ENCODE measurements around the gene C6orf47. TPM values are rescaled to one million over a fixed set of nuclear protein-coding genes. Genes with fewer than 3 reads are reported as not detected.

C6orf47 gene
- total and polyA plus RNA-seq, 2 of the 13 experiments (the other 11 are each of a cell fraction or from before 2014, with no cell fraction given), result 1.7 to 18.1 TPM

DNA sequence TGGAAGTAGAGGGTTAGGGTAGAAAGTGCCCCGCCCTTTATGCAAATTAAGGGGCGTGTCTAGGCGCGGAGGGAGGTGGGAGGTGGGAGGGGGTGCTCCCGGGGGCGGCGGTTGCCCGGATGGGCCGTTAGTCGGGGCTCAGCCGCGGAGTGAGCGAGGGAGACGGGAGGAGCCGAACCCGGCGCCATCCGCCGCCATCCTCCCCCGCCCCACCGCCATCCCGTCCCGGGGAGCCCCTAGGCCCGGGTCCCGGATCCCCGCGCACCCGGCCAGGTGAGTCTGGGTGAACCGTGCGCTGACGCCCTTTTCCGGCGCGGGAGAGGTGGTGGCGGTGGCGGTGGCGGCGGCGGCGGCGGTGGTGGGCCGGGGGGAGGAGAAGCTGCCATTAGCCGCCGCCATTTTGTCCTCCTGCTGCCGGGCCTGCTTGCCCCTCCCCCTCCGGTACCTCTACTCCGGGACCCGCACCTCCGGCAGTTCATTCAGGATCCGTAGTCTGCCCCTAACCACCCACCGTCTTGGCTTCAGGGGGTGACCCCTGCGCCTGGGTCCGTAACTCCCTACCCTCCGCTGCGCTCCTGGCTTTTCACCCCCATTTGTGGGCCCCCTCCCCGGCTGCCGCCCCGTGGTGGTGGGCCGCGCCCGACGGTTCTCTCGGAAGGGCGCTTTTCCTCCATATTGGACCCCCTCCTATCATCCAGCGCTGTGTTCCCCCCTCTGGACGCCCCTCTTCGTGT is 39.8 kb downstream of the C6orf47 start, which contains the start of gene PRRC2A (continued):
- TF ChIP-seq, protein P1, sequence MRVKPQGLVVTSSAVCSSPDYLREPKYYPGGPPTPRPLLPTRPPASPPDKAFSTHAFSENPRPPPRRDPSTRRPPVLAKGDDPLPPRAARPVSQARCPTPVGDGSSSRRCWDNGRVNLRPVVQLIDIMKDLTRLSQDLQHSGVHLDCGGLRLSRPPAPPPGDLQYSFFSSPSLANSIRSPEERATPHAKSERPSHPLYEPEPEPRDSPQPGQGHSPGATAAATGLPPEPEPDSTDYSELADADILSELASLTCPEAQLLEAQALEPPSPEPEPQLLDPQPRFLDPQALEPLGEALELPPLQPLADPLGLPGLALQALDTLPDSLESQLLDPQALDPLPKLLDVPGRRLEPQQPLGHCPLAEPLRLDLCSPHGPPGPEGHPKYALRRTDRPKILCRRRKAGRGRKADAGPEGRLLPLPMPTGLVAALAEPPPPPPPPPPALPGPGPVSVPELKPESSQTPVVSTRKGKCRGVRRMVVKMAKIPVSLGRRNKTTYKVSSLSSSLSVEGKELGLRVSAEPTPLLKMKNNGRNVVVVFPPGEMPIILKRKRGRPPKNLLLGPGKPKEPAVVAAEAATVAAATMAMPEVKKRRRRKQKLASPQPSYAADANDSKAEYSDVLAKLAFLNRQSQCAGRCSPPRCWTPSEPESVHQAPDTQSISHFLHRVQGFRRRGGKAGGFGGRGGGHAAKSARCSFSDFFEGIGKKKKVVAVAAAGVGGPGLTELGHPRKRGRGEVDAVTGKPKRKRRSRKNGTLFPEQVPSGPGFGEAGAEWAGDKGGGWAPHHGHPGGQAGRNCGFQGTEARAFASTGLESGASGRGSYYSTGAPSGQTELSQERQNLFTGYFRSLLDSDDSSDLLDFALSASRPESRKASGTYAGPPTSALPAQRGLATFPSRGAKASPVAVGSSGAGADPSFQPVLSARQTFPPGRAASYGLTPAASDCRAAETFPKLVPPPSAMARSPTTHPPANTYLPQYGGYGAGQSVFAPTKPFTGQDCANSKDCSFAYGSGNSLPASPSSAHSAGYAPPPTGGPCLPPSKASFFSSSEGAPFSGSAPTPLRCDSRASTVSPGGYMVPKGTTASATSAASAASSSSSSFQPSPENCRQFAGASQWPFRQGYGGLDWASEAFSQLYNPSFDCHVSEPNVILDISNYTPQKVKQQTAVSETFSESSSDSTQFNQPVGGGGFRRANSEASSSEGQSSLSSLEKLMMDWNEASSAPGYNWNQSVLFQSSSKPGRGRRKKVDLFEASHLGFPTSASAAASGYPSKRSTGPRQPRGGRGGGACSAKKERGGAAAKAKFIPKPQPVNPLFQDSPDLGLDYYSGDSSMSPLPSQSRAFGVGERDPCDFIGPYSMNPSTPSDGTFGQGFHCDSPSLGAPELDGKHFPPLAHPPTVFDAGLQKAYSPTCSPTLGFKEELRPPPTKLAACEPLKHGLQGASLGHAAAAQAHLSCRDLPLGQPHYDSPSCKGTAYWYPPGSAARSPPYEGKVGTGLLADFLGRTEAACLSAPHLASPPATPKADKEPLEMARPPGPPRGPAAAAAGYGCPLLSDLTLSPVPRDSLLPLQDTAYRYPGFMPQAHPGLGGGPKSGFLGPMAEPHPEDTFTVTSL (CRISPR knock-in tag; IDR thresholded peaks at IDR 0.05; ENCODE audit: borderline replicate concordance), result 0 out of 2 replicates have a peak, but pooled peaks have one; percentile 35
- TF ChIP-seq ZNF367 (CRISPR knock-in tag; IDR thresholded peaks at IDR 0.05; ENCODE audit: borderline replicate concordance) (no peak), MIXL1 (CRISPR knock-in tag; IDR thresholded peaks at IDR 0.05) (0 out of 2 replicates have a peak, but pooled peaks have one; percentile 1), ZNF724P (CRISPR knock-in tag; IDR thresholded peaks at IDR 0.05; ENCODE audit: borderline replicate concordance) (no peak), ZNF30 (CRISPR knock-in tag; IDR thresholded peaks at IDR 0.05) (0 out of 2 replicates have a peak, but pooled peaks have one; percentile 69), YEATS4 (CRISPR knock-in tag; IDR thresholded peaks at IDR 0.05; ENCODE audit: borderline replicate concordance) (peak; percentile 48; the same call in 1 of the 2 replicates), GATA4 (IDR thresholded peaks at IDR 0.05; ENCODE audit: borderline replicate concordance, low read depth) (no peak), MXI1 (IDR thresholded peaks at IDR 0.05; ENCODE audit: borderline replicate concordance, low read depth, low read length) (no peak; the same call in 2 of the 3 replicates), ZNF543 (CRISPR knock-in tag; IDR thresholded peaks at IDR 0.05) (peak; percentile 46; the same call in 1 of the 2 replicates), ZNF230 (CRISPR knock-in tag; IDR thresholded peaks at IDR 0.05) (peak; percentile 60; the same call in 1 of the 2 replicates), ZFP36L2 (CRISPR knock-in tag; IDR thresholded peaks at IDR 0.05) (no peak), ZNF550 (CRISPR knock-in tag; IDR thresholded peaks at IDR 0.05; ENCODE audit: borderline replicate concordance) (no peak), HNRNPL (IDR thresholded peaks at IDR 0.05; ENCODE audit: low read depth, low read length) (peak; percentile 53; the same call in 1 of the 2 replicates), SNAI1 (CRISPR knock-in tag; IDR thresholded peaks at IDR 0.05; ENCODE audit: borderline replicate concordance) (peak; percentile 83; the same call in 1 of the 2 replicates)
- TF ChIP-seq, protein P2, sequence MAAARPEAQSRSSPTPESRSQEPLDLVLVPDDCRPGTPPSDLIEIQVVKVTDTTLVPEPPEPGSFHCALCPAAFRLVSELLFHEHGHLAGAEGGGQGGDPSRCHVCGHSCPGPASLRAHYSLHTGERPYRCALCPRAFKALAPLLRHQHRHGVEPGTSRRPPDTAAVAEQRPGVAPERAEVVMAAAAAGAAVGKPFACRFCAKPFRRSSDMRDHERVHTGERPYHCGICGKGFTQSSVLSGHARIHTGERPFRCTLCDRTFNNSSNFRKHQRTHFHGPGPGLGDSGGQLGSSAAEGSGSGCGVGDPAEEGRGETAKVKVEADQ (CRISPR knock-in tag; IDR thresholded peaks at IDR 0.05; ENCODE audit: borderline replicate concordance), result no peak
- TF ChIP-seq, protein P3, sequence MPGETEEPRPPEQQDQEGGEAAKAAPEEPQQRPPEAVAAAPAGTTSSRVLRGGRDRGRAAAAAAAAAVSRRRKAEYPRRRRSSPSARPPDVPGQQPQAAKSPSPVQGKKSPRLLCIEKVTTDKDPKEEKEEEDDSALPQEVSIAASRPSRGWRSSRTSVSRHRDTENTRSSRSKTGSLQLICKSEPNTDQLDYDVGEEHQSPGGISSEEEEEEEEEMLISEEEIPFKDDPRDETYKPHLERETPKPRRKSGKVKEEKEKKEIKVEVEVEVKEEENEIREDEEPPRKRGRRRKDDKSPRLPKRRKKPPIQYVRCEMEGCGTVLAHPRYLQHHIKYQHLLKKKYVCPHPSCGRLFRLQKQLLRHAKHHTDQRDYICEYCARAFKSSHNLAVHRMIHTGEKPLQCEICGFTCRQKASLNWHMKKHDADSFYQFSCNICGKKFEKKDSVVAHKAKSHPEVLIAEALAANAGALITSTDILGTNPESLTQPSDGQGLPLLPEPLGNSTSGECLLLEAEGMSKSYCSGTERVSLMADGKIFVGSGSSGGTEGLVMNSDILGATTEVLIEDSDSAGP (CRISPR knock-in tag; IDR thresholded peaks at IDR 0.05; ENCODE audit: borderline replicate concordance), result peak; percentile 66; the same call in 1 of the 2 replicates

Data from HepG2 (cell line).